Esophagus (tissue), 2 donors: ENCODE measurements around the gene ASIP. TPM values are rescaled to one million over a fixed set of nuclear protein-coding genes. Genes with fewer than 3 reads are reported as not detected.
"Not testable (repeated sequence)": the region's sequence is repeated elsewhere in the genome, so short reads cannot be mapped to it uniquely, and the experiment has no call there.

Experiments
- H3K27ac ChIP-seq, 2 donors: one replicate each; pipeline ENCODE4 v1.5.1; 2013; ENCODE audit warnings: low read depth in 2 of 2, mild to moderate bottlenecking in 2 of 2, inconsistent platforms in 1 of 2, low read length in 1 of 2, moderate library complexity in 1 of 2
- H3K27me3 ChIP-seq, 2 donors: one replicate each; pipeline ENCODE4 v1.6.1; 2013; ENCODE audit warnings: low read length in 2 of 2, control low read depth in 1 of 2, mild to moderate bottlenecking in 1 of 2; ENCODE audit not compliant: insufficient read depth in 2 of 2, control insufficient read depth in 1 of 2
- H3K36me3 ChIP-seq, 2 donors: one replicate each; pipeline ENCODE4 v1.6.1; 2013; ENCODE audit warnings: low read length in 1 of 2; ENCODE audit not compliant: control insufficient read depth in 2 of 2, insufficient read depth in 2 of 2
- H3K4me1 ChIP-seq, 2 donors: one replicate each; pipeline ENCODE4 v1.6.1; 2013; ENCODE audit warnings: low read length in 1 of 2; ENCODE audit not compliant: control insufficient read depth in 2 of 2, insufficient read depth in 2 of 2
- H3K4me3 ChIP-seq, 2 donors: one replicate each; pipeline ENCODE4 v1.5.1; 2013; ENCODE audit warnings: low read length in 2 of 2, mild to moderate bottlenecking in 2 of 2, low read depth in 1 of 2, moderate library complexity in 1 of 2
- H3K9me3 ChIP-seq, 2 donors: one replicate each; pipeline ENCODE4 v1.6.1; 2013; ENCODE audit warnings: mild to moderate bottlenecking in 2 of 2, low read depth in 1 of 2, low read length in 1 of 2, moderate library complexity in 1 of 2; ENCODE audit not compliant: control insufficient read depth in 2 of 2, insufficient read depth in 1 of 2
- WGBS, 2 donors: extraction: QIAGEN DNeasy Blood & Tissue Kit; methylation state at CpG; one replicate each; pipeline ENCODE4 v1.1.7; 2013; 5-methylcytosine and 5-hydroxymethylcytosine counted together
- polyA plus RNA-seq, 2 donors: library from polyadenylated mRNA; stranded (reverse); fragments of 200-250 nt; gene quantifications; one replicate each; pipeline ENCODE4 v1.2.3, GENCODE V29; 2013
- donor health status: healthy with polysubstance abuse.
- donor health status: Bipolar disorder and iron deficiency.

The ASIP gene
- polyA plus RNA-seq, 2 donors = 0.07 TPM; not detected in 1

GRCh38 chr20:34213213-34213612 lies 28.0 kb upstream of the ASIP start:
- Histone ChIP-seq H3K9me3 (no peaks in the 10 kb centered on the region), H3K36me3 (peaks cover 0 to 3% of the 10 kb centered on the region in 2 donors), H3K4me3 (no peak overlapping the region), H3K27ac (no peak overlapping the region), H3K27me3 (no peaks in the 10 kb centered on the region), H3K4me1 (peaks cover 0 to 3% of the 10 kb centered on the region in 2 donors)
- WGBS, 2 donors = 92 to 93% methylated on average over 2 of the region's 2 CpGs

DNA sequence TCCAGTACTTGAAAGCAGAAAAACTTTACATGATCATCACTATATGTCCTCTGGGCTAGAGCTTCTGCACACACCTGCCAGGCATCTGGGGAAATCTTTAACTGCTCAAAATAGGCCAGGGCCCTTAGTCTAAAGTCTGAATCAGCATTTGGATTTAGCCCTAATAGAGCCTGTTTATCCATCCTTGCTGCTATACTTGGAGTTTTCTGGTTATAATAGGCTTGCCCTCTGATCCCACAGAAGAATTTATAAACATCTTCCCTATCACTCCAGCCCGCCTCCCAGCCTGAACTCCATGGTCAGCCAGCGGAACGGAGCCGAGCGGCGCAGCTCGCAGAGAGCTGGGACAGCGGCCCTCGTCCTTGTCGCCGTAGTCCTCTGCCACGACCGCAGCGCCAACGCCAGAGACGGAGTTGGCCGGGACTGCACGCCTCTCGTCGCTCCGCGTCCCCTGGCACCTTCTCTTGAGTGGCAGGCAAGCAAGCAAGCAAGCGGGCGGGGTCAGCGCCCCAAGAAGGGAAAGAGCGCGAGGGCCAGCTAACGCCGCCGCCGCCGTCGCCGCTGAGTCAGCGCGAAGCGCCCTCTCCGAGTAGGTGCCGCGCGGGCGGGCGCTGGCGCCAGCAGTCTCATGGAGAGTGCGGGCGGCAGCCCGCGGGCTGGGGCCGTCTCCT lies 25.4 kb upstream of the ASIP start:
- H3K4me3 ChIP-seq = peak overlapping the region; percentile 55 to 62
- H3K27me3 ChIP-seq = no peaks in the 10 kb centered on the region
- no peaks in the 10 kb centered on the region for H3K9me3 ChIP-seq
- H3K4me1 ChIP-seq = peaks cover 0 to 3% of the 10 kb centered on the region in 2 donors
- peak overlapping the region; percentile 56 to 82 for H3K27ac ChIP-seq
- no peaks in the 10 kb centered on the region for H3K36me3 ChIP-seq
- WGBS, 2 donors = 2 to 4% methylated on average over 49 of the region's 49 CpGs

GRCh38 chr20:34216382-34216742 lies 24.9 kb upstream of the ASIP start:
- peak overlapping the region in 1 of 2 donors; percentile 62 for H3K4me3 ChIP-seq
- H3K9me3 ChIP-seq = no peaks in the 10 kb centered on the region
- peaks cover 0 to 3% of the 10 kb centered on the region in 2 donors for H3K4me1 ChIP-seq
- 4 to 7% methylated on average over 2 of the region's 2 CpGs for WGBS, 2 donors
- no peaks in the 10 kb centered on the region for H3K36me3 ChIP-seq
- peak overlapping the region in 1 of 2 donors; percentile 56 for H3K27ac ChIP-seq
- no peaks in the 10 kb centered on the region for H3K27me3 ChIP-seq

DNA sequence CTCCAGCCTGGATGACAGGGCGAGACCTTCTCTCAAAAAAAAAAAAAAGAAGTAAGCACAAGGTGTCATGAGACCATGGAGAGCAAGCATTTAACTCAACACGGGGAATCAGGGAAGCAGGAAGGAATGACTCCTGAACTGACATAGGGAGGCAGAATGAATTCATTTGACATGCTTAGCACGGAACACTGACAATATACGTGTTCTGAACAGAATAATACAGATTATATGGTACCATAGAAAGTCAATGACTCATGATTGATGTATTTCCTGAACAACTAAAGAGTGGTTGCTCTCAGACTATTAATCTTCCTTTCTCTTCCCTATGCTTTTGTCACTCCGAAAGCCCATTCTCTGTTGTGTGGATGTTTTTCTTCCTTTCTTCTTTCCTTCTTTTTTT lies 20.7 kb upstream of the ASIP start:
- no peaks in the 10 kb centered on the region for H3K36me3 ChIP-seq
- H3K9me3 ChIP-seq = no peaks in the 10 kb centered on the region
- 38 to 53% methylated on average over 5 of the region's 5 CpGs for WGBS, 2 donors
- peaks cover 0 to 3% of the 10 kb centered on the region in 2 donors for H3K4me1 ChIP-seq
- H3K4me3 ChIP-seq = no peak overlapping the region
- no peaks in the 10 kb centered on the region for H3K27me3 ChIP-seq
- no peak overlapping the region for H3K27ac ChIP-seq

- WGBS, 2 donors = 42 to 48% methylated on average over 3 of the region's 3 CpGs
- H3K4me1 ChIP-seq = no peaks in the 10 kb centered on the region
- no peak overlapping the region for H3K27ac ChIP-seq
Measured at GRCh38 chr20:34222208-34222607, 19.0 kb upstream of the ASIP start.

DNA sequence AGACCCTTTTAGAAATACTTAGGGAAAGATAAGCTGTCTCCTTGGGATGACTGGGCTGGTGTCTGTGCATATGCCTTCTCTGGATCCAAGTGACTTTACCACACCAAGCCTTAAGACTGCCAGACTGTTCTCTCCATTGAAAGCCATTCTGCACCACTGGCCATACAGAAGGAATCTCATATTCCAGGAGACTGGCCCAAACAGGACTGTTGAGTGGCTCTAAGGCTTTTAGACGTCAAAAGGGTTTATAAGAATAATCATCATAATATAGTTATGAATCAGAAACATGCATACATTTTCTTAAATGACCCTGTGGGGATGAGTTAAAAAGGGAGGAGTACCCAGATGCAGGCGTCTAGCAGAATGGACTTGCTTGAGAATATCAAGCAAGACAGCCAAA lies 17.0 kb upstream of the ASIP start:
- H3K36me3 ChIP-seq, H3K27me3 ChIP-seq, H3K9me3 ChIP-seq, H3K27ac ChIP-seq, H3K4me1 ChIP-seq, H3K4me3 ChIP-seq: not testable (repeated sequence)
- 45 to 79% methylated on average over 1 to 2 of the region's 2 CpGs for WGBS, 2 donors

More at GRCh38 chr20:34222208-34222607, 19.0 kb upstream of the ASIP start:
- no peaks in the 10 kb centered on the region for H3K36me3 ChIP-seq
- no peaks in the 10 kb centered on the region for H3K27me3 ChIP-seq
- no peaks in the 10 kb centered on the region for H3K9me3 ChIP-seq
- H3K4me3 ChIP-seq = no peak overlapping the region

DNA sequence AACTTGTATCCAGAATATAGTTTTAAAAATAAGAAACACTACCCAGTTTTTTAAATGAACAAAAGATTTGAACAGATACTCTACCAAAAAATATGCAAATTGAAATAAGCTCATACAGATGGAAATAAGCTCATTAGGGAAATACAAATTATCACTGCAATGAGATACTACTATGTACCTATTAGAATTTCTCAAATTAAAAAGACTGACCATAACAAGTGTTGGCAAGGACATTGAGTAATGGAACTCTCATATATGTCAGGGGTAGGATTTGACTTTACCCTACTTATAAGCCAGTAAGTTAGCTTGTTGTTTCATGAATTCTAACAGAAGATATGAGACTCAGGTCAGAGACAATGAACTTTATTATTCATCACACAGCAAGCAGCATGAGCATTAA lies 9.6 kb upstream of the ASIP start:
- H3K9me3 ChIP-seq = no peaks in the 10 kb centered on the region
- no peaks in the 10 kb centered on the region for H3K4me1 ChIP-seq
- no peak overlapping the region for H3K27ac ChIP-seq
- H3K4me3 ChIP-seq = no peak overlapping the region
- no peaks in the 10 kb centered on the region for H3K36me3 ChIP-seq
- no peaks in the 10 kb centered on the region for H3K27me3 ChIP-seq

DNA sequence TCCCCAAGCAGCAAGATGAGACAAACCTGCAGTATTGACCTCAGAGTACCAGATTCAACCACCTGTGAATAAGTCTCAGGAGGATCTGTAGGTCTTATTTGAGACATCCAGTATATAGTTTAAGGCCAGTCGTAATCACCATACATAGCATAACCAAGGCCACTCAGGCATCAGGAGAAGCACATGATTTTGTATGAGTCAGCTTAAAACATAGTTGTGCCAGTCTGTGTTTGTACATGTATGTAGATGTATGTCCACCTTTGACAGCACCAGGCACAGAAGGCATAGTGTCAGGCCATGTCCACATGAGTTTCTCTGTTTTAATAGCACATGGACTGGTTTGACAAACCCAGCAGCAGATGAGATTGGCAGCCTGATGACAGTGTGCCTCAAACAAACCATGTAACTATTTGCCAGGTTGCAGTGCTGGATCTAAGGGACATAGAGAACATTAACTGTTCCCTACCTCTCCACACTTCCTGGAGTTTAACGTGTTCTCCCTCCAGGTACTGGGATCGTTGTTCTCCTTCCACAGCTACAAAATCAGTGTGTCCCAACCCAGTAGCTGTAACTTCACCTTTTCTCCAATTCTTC lies 8.6 kb upstream of the ASIP start:
- no peaks in the 10 kb centered on the region for H3K36me3 ChIP-seq
- WGBS, 2 donors = 91 to 92% methylated on average over 3 of the region's 3 CpGs

GRCh38 chr20:34233687-34234086 lies 7.5 kb upstream of the ASIP start:
- Histone ChIP-seq H3K4me3 (no peak overlapping the region), H3K36me3 (no peaks in the 10 kb centered on the region), H3K27ac (no peak overlapping the region), H3K27me3 (no peaks in the 10 kb centered on the region), H3K4me1 (no peaks in the 10 kb centered on the region), H3K9me3 (no peaks in the 10 kb centered on the region)

More for the DNA sequence above, 8.6 kb upstream of the ASIP start:
- Histone ChIP-seq H3K27ac (no peak overlapping the region), H3K27me3 (no peaks in the 10 kb centered on the region), H3K4me3 (no peak overlapping the region), H3K9me3 (no peaks in the 10 kb centered on the region), H3K4me1 (no peaks in the 10 kb centered on the region)

DNA sequence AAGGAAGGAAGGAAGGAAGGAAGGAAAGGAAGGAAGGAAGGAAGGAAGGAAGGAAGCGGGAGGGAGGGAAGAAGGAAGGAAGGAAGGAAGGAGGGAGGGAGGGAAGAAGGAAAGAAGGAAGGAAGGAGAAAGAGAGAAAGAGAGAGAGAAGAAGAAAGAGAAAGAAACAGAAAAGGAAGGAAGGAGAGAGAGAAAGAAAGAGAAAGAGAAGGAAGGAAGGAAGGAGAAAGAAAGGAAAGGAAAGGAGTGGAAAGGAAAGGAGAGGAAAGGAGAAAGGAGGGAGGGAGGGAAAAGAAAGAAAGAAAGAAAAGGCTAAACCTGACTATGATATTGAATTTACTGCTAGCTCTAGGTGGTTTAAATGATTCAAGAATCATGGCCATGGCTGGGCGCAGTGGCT lies 5.3 kb upstream of the ASIP start:
- no peaks in the 10 kb centered on the region for H3K27me3 ChIP-seq
- H3K4me3 ChIP-seq = no peak overlapping the region
- no peaks in the 10 kb centered on the region for H3K36me3 ChIP-seq
- H3K9me3 ChIP-seq = no peaks in the 10 kb centered on the region
- WGBS, 2 donors = 95 to 99% methylated on average over 2 of the region's 2 CpGs
- no peaks in the 10 kb centered on the region for H3K4me1 ChIP-seq
- no peak overlapping the region for H3K27ac ChIP-seq
